Activated B cell treated with CpG ODN at 0.5 μM for 24 hours (primary cell): ENCODE measurements around the gene KIRREL3. TPM values are rescaled to one million over a fixed set of nuclear protein-coding genes. Genes with fewer than 3 reads are reported as not detected.

Experiments used
- ATAC-seq: fragments of 200-7000 bp; cut with Tn5 transposase; one replicate; pipeline ENCODE4 v1.10.0; 2021; ENCODE audit warnings: low read depth, mild to moderate bottlenecking, moderate library complexity
- CTCF ChIA-PET: fragments of 350-600 bp; sonication (Branson Sonifier 250); formaldehyde crosslinking; loops from one replicate; lab custom pipeline; 2021; ENCODE audit warnings: antibody characterized with exemption; lab: Charles Lee
- POLR2A ChIA-PET: fragments of 350-600 bp; sonication (Branson Sonifier 250); formaldehyde crosslinking; loops from one replicate; lab custom pipeline; 2021; ENCODE audit warnings: antibody characterized with exemption; lab: Charles Lee
- DNase-seq: peaks from one replicate; pipeline ENCODE4 v3.0.0; 2022
- H3K27ac Mint-ChIP-seq: one replicate; pipeline ENCODE4 v1.8.0; 2020; ENCODE audit warnings: mixed read lengths
- H3K27me3 Mint-ChIP-seq: one replicate; pipeline ENCODE4 v1.8.0; 2021; ENCODE audit warnings: mixed read lengths
- H3K36me3 Mint-ChIP-seq: one replicate; pipeline ENCODE4 v1.8.0; 2021; ENCODE audit warnings: low read depth, mixed read lengths
- H3K4me1 Mint-ChIP-seq: one replicate; pipeline ENCODE4 v1.8.0; 2021; ENCODE audit warnings: mixed read lengths
- H3K4me3 Mint-ChIP-seq: one replicate; pipeline ENCODE4 v1.8.0; 2020; ENCODE audit warnings: mild to moderate bottlenecking, mixed read lengths
- H3K9me3 Mint-ChIP-seq: one replicate; pipeline ENCODE4 v1.8.0; 2020; ENCODE audit warnings: mixed read lengths
- intact Hi-C: fragments of 100-400 bp; cut with micrococcal nuclease; formaldehyde crosslinking; loops from one replicate; pipeline ENCODE4 v1.15.1; 2024
- total RNA-seq: library from RNA; stranded (reverse); gene quantifications from 2 replicates; pipeline ENCODE4 v1.2.3, GENCODE V29; 2022
- TF ChIP-seq, protein P1 (sequence below): fragments of 200-600 bp; IDR thresholded peaks from one replicate; pipeline ENCODE4 v1.8.0; 2022; ENCODE audit warnings: antibody characterized with exemption, mild to moderate bottlenecking

The KIRREL3 gene
- total RNA-seq, 1 donor from 2014 or later = not detected

DNA sequence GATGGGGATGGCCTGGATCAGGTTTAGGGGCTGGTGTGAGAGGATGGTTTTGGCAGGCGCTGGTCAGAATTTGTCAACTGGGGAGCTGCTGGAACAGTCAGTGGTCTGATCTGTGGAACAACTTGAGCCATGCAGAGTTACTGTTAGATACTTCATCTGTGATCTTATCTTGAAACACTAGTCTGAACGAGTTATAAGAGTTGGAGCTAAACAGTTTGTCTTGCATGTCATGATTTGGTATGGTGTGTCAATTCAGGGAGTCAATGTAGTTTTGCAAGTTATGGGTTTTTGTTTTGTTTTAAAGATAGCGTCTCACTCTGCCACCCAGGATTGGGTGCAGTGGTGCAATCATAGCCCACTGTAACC, 591.0 kb downstream of the KIRREL3 start:
- Mint-ChIP-seq H3K9me3 (no peaks in the 10 kb centered on the region), H3K27ac (no peak overlapping the region), H3K36me3 (no peaks in the 10 kb centered on the region), H3K4me3 (no peak overlapping the region), H3K27me3 (no peaks in the 10 kb centered on the region), H3K4me1 (no peaks in the 10 kb centered on the region)
- ATAC-seq = no peak
- intact Hi-C loops = no loop called here
- ChIA-PET CTCF (no interaction called here), POLR2A (no interaction called here)
- no peak for DNase-seq
- TF ChIP-seq, protein P1, sequence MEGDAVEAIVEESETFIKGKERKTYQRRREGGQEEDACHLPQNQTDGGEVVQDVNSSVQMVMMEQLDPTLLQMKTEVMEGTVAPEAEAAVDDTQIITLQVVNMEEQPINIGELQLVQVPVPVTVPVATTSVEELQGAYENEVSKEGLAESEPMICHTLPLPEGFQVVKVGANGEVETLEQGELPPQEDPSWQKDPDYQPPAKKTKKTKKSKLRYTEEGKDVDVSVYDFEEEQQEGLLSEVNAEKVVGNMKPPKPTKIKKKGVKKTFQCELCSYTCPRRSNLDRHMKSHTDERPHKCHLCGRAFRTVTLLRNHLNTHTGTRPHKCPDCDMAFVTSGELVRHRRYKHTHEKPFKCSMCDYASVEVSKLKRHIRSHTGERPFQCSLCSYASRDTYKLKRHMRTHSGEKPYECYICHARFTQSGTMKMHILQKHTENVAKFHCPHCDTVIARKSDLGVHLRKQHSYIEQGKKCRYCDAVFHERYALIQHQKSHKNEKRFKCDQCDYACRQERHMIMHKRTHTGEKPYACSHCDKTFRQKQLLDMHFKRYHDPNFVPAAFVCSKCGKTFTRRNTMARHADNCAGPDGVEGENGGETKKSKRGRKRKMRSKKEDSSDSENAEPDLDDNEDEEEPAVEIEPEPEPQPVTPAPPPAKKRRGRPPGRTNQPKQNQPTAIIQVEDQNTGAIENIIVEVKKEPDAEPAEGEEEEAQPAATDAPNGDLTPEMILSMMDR = no peak

DNA sequence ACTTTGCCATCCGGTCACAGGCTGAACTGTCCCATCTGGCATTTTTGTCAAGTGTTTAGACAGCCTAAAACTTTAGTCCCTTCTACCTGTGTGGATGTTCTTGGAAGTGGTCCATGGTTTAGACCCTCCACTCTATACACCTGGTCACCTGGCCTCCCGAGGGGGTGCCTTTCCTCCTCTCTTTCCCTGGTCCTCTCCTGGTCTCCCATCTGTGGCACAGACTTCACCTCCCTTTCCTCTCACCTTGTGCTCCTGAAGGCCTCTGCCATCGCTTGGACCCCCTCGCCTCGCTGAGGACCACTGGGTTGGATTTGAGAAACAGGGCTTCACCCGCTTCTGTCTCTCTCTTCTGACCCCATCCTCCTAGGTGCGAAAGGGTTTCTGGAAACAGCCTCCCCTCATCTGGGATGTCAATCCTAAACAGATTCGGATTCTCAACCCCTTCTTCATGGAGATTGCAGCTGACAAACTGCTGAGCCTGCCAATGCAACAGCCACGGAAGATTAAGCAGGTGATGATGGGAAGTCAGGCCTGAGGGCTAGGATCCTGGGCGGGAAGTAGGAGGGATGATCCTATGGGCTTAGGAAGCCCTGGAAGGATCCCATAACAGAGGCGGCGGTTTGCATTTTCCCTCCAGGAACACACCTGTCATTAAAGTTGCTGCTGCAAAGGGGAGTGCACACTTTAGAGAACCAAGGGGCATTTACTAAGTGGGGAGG, 591.5 kb downstream of the KIRREL3 start:
- Mint-ChIP-seq H3K36me3 (no peaks in the 10 kb centered on the region), H3K4me3 (no peak overlapping the region), H3K27ac (no peak overlapping the region), H3K4me1 (no peaks in the 10 kb centered on the region), H3K27me3 (no peaks in the 10 kb centered on the region), H3K9me3 (no peaks in the 10 kb centered on the region)
- TF ChIP-seq, protein P1 = no peak
- ChIA-PET CTCF (no interaction called here), POLR2A (no interaction called here)
- DNase-seq = no peak
- no peak for ATAC-seq
- intact Hi-C loops = no loop called here

DNA sequence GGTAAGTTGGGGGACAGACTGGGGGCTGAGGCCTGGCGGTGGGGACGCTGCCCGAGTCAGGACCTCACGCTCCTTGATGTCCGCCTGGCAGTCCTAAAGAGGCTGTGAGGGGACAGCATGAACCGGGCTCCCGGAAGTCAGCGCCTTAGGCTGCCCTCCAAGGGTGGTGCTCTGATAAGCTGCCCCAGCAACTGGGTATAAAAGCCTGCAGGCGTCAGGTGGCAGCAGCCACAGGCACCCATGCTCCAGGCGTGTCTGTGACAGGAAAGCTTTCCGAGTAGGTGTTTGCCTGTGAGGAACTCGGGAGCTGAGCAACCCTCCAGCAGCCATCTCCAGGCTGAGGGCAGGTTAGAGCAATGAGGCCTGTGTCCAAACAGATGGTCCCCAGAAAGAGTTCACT, 592.1 kb downstream of the KIRREL3 start:
- Mint-ChIP-seq H3K4me1 (no peaks in the 10 kb centered on the region), H3K9me3 (no peaks in the 10 kb centered on the region), H3K27me3 (no peaks in the 10 kb centered on the region), H3K4me3 (no peak overlapping the region), H3K27ac (no peak overlapping the region), H3K36me3 (no peaks in the 10 kb centered on the region)
- POLR2A ChIA-PET = no interaction called here
- no peak for DNase-seq
- CTCF ChIA-PET = no interaction called here
- TF ChIP-seq, protein P1 = no peak
- ATAC-seq = no peak
- intact Hi-C loops = no loop called here

DNA sequence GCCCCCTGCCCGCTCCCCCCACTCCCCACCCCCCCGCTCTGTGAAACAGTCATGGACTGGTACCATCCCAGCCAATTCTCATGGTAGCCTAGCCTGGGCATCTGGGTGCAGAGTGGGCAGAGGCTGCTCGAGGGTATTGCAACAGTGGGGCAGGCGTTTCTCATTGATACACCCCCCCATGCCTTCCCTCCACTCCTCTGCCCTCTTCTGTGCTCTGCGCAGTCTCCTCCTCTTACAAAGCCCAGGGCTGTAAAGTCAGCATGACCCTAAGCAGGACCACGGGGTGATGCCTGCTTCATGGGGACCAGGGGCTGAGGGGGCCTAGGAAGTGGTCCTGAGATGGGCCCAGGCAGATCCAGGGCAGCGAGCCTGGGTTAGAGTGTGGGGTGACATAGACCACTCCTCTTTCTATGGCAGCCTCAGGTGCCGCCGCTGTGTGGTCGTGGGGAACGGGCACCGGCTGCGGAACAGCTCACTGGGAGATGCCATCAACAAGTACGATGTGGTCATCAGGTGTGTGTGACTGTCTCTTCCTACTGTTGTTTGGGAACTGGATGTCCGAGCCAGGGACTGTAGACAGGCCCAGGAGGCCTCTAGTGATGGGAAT, 592.8 kb downstream of the KIRREL3 start:
- no peak overlapping the region for H3K4me3 Mint-ChIP-seq
- POLR2A ChIA-PET = no interaction called here
- no peaks in the 10 kb centered on the region for H3K4me1 Mint-ChIP-seq
- no peak overlapping the region for H3K27ac Mint-ChIP-seq
- H3K36me3 Mint-ChIP-seq = no peaks in the 10 kb centered on the region
- DNase-seq (no peak), ATAC-seq (no peak)
- no peaks in the 10 kb centered on the region for H3K27me3 Mint-ChIP-seq
- intact Hi-C loops = no loop called here
- H3K9me3 Mint-ChIP-seq = no peaks in the 10 kb centered on the region
- TF ChIP-seq, protein P1 = no peak
- CTCF ChIA-PET = no interaction called here

DNA sequence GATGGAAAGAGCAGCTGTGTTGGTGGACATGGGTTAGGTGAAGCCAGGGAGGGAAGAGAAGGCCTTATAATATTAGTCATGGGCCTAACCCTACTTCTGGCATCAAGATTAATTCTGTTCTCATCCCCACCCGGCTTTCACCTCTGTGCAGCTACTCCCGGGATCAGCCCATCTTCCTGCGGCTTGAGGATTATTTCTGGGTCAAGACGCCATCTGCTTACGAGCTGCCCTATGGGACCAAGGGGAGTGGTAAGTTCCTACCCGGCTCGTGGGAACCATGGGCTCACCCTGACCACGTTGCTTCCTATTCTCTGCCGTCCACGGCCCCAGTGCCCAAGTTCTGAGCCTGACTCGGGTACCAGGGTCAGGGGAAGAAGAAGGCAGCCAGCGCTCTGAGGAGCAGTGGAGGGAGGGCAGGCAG, 593.5 kb downstream of the KIRREL3 start:
- H3K4me1 Mint-ChIP-seq = no peaks in the 10 kb centered on the region
- no peaks in the 10 kb centered on the region for H3K36me3 Mint-ChIP-seq
- no peak overlapping the region for H3K4me3 Mint-ChIP-seq
- intact Hi-C loops = no loop called here
- CTCF ChIA-PET = no interaction called here
- no peak overlapping the region for H3K27ac Mint-ChIP-seq
- POLR2A ChIA-PET = no interaction called here
- H3K9me3 Mint-ChIP-seq = no peaks in the 10 kb centered on the region
- no peaks in the 10 kb centered on the region for H3K27me3 Mint-ChIP-seq
- DNase-seq (no peak), ATAC-seq (no peak)
- TF ChIP-seq, protein P1 = no peak
